Uterus (tissue), 4 donors: ENCODE results near the gene MAP4K4. TPM values are rescaled to one million over a fixed set of nuclear protein-coding genes. Genes with fewer than 3 reads are reported as not detected.

Experiments
- DNase-seq, 2 donors: peaks; one replicate each; pipeline ENCODE4 v3.0.0-alpha.2; 2019 to 2020
- H3K27ac ChIP-seq, 2 donors: fragments of 200-600 bp; sonication (generic); 1 replicate in 1 of 2; 2 replicates in 1 of 2; pipeline ENCODE4 v1.5.1; 2016 to 2018
- H3K27me3 ChIP-seq, 2 donors: fragments of 200-600 bp; sonication (generic); one replicate each; pipeline ENCODE4 v1.5.1; 2018 to 2019; ENCODE audit warnings: control low read depth in 1 of 2
- H3K36me3 ChIP-seq, 2 donors: fragments of 200-600 bp; sonication (generic); one replicate each; pipeline ENCODE4 v1.5.1; 2019; ENCODE audit warnings: control low read depth in 1 of 2
- H3K4me1 ChIP-seq, 2 donors: fragments of 200-600 bp; sonication (generic); one replicate each; pipeline ENCODE4 v1.5.1; 2018 to 2019; ENCODE audit warnings: control low read depth in 1 of 2
- H3K4me3 ChIP-seq, 2 donors: fragments of 200-600 bp; sonication (generic); 1 replicate in 1 of 2; 2 replicates in 1 of 2; pipeline ENCODE4 v1.5.1; 2018 to 2019; ENCODE audit warnings: mild to moderate bottlenecking in 1 of 2
- H3K9me3 ChIP-seq, 2 donors: fragments of 200-600 bp; sonication (generic); one replicate each; pipeline ENCODE4 v1.5.1; 2019; ENCODE audit warnings: control low read depth in 1 of 2
- POLR2A ChIP-seq, 2 donors: fragments of 450-650 bp; IDR thresholded peaks; one replicate each; pipeline ENCODE4 v1.6.1; 2016; ENCODE audit warnings: antibody characterized with exemption in 2 of 2, mild to moderate bottlenecking in 1 of 2, moderate library complexity in 1 of 2
- intact Hi-C: fragments of 100-400 bp; cut with DNase I; formaldehyde crosslinking; loops from one replicate; pipeline ENCODE4 v1.15.1; 2023; ENCODE audit warnings: low total_unique reads
- total RNA-seq, 4 donors: library from RNA; depleted of rRNA in 3 of 4; stranded (reverse); fragments of >200 nt in 3 of 4; gene quantifications; one replicate each; pipeline versions ENCODE4 v1.1.0 to v1.2.4, GENCODE V29; 2014 to 2023
- TF ChIP-seq, protein P1 (sequence below), 4 experiments: fragments of 200-600 bp in 2 of 4; fragments of 450-650 bp in 2 of 4; sonication (generic) in 2 of 4; IDR thresholded peaks; one replicate each; pipeline ENCODE4 v1.5.1; 2016 to 2019; ENCODE audit warnings: antibody characterized with exemption in 4 of 4, mild to moderate bottlenecking in 2 of 4, moderate library complexity in 1 of 4
- donor health status: DM: yes; HTN: yes; CAD: no.

Gene MAP4K4
- total RNA-seq, 4 donors from 2014 or later: 17.9 to 87.2 (median 55.4) TPM

DNA sequence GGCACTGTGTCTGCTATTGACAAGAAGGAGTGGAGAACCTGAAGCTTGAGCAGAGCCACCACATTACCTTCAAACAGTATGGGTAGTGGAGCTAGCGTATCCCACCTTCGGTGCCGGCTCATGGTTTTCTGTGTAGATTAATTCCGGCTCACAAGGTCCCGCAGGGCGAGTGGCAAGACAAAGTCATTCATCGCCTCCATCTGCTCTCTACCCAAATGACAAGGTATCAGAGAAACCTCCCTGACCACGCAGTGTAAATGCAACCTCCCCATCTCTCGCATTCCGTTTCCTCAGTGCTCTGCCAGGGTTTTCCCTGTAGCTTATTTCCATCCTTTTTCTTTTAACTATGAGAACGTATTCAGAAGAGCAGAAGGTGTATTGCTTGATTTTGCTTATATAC is 79.8 kb downstream of the MAP4K4 start:
- no peak for DNase-seq
- Histone ChIP-seq H3K4me3 (no peak overlapping the region), H3K4me1 (no peaks in the 10 kb centered on the region), H3K36me3 (no peaks in the 10 kb centered on the region), H3K27me3 (no peaks in the 10 kb centered on the region), H3K27ac (no peak overlapping the region), H3K9me3 (no peaks in the 10 kb centered on the region)
- TF ChIP-seq POLR2A (IDR thresholded peaks at IDR 0.05): no peak
- TF ChIP-seq, protein P1, sequence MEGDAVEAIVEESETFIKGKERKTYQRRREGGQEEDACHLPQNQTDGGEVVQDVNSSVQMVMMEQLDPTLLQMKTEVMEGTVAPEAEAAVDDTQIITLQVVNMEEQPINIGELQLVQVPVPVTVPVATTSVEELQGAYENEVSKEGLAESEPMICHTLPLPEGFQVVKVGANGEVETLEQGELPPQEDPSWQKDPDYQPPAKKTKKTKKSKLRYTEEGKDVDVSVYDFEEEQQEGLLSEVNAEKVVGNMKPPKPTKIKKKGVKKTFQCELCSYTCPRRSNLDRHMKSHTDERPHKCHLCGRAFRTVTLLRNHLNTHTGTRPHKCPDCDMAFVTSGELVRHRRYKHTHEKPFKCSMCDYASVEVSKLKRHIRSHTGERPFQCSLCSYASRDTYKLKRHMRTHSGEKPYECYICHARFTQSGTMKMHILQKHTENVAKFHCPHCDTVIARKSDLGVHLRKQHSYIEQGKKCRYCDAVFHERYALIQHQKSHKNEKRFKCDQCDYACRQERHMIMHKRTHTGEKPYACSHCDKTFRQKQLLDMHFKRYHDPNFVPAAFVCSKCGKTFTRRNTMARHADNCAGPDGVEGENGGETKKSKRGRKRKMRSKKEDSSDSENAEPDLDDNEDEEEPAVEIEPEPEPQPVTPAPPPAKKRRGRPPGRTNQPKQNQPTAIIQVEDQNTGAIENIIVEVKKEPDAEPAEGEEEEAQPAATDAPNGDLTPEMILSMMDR (IDR thresholded peaks at IDR 0.05): no peak
- intact Hi-C loops: no loop called here

DNA sequence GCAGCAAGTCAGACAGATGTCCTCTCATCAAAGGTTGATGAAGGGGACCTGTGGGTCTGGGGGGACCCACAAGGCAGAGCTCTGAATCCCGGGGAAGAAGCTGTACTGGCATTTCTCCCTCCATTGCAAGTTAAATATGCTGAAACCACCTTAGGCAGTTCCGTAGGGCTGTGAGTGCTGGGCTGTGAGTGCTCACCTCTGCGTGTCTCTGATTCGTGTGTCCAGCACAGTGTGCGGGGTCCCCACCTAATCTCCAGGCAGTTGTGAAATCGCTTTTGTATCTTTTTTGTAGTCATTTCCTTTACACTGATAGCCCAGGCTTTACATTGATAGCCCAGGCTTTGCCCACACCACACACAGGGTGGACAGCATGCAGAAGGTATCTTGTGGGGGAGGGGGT is 80.6 kb downstream of the MAP4K4 start:
- Histone ChIP-seq H3K4me3 (no peak overlapping the region), H3K9me3 (no peaks in the 10 kb centered on the region), H3K27me3 (no peaks in the 10 kb centered on the region), H3K36me3 (no peaks in the 10 kb centered on the region), H3K27ac (no peak overlapping the region), H3K4me1 (no peaks in the 10 kb centered on the region)
- intact Hi-C loops: no loop called here
- TF ChIP-seq, protein P1 (IDR thresholded peaks at IDR 0.05): no peak
- no peak for DNase-seq

DNA sequence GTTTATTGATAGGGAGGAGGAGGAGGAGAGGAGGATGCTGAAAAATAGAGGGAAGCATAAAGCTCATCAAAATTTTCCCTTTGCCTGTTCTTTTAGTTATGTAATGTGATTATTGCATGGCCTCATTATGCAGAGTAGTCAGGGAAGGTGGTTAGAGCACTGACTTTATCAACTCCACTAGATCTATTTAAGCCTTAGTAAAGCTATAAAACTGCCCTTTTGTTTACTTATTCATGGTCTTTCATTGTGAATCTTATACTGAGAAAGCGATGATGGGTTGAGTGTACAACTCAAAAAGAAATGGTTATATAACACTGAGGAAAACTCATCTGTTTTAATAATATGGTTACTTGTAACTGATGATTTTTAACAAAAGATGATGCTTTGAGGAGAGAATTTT is 81.7 kb downstream of the MAP4K4 start:
- H3K4me3 ChIP-seq: no peak overlapping the region
- DNase-seq: no peak
- H3K9me3 ChIP-seq: no peaks in the 10 kb centered on the region
- TF ChIP-seq POLR2A (IDR thresholded peaks at IDR 0.05): no peak
- TF ChIP-seq, protein P1 (IDR thresholded peaks at IDR 0.05): no peak
- no peaks in the 10 kb centered on the region for H3K27me3 ChIP-seq
- H3K27ac ChIP-seq: no peak overlapping the region
- intact Hi-C loops: no loop called here
- no peaks in the 10 kb centered on the region for H3K4me1 ChIP-seq
- no peaks in the 10 kb centered on the region for H3K36me3 ChIP-seq

DNA sequence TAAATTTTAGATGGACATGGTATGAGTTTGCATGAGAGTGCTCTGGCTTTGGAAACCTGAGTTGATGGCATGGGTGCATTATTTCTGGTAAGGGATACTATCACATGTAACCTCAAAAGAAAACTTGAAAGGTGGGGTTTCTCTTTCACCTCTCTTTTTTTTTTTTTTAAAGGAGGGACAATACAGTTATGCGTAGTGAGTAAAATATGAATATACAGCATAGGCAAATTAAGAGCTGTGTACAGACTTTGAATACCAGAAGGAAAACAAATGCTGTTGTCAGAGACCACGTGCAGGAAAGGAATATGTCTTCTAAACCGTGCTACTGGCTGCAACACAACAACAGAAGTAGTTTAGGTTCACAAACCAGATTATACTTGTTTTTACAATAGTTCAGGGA is 82.1 kb downstream of the MAP4K4 start:
- TF ChIP-seq, protein P1 (IDR thresholded peaks at IDR 0.05): no peak
- TF ChIP-seq POLR2A (IDR thresholded peaks at IDR 0.05): no peak
- Histone ChIP-seq H3K36me3 (no peaks in the 10 kb centered on the region), H3K4me3 (no peak overlapping the region), H3K9me3 (no peaks in the 10 kb centered on the region), H3K4me1 (no peaks in the 10 kb centered on the region), H3K27ac (no peak overlapping the region), H3K27me3 (no peaks in the 10 kb centered on the region)
- intact Hi-C loops: no loop called here
- no peak for DNase-seq

DNA sequence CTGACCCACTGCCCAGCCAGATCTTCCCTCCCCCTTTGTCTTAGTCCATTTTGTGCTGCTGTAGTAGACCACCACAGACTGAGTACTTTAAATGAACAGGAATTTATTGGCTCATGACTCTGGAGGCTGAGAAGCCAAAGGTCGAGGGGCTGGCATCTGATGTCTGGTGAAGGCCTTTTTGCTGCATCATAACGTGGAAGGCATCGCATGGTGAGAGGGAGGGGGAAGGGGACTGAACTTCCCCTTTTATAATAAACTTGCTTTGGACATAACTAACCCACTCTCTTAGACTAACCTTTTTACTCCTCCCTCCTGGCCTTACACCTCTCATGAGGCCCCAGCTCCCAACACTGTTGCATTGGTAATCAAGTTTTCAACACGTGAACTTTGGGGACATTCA is 83.8 kb downstream of the MAP4K4 start:
- Histone ChIP-seq H3K27ac (no peak overlapping the region), H3K27me3 (no peaks in the 10 kb centered on the region), H3K4me1 (no peaks in the 10 kb centered on the region), H3K9me3 (no peaks in the 10 kb centered on the region), H3K36me3 (no peaks in the 10 kb centered on the region), H3K4me3 (no peak overlapping the region)
- DNase-seq: no peak
- TF ChIP-seq, protein P1 (IDR thresholded peaks at IDR 0.05): no peak
- intact Hi-C loops: no loop called here
